Smooth muscle cell (in vitro differentiated cells): ENCODE data around the gene MLYCD. TPM values are rescaled to one million over a fixed set of nuclear protein-coding genes. Genes with fewer than 3 reads are reported as not detected.

Experiments
- DNase-seq: peaks from one replicate; lab custom pipeline; 2025; ENCODE audit not compliant: unreplicated experiment; lab: John Stamatoyannopoulos, UW
- H2AFZ ChIP-seq: fragments of 200-600 bp; sonication (generic); 2 replicates; pipeline ENCODE4 v1.6.0; 2016; ENCODE audit warnings: antibody characterized with exemption, low read depth, mild to moderate bottlenecking
- H3F3A ChIP-seq: fragments of 200-600 bp; sonication (generic); 2 replicates; pipeline ENCODE4 v1.6.0; 2017; ENCODE audit warnings: antibody characterized with exemption, low read depth
- H3K27ac ChIP-seq: fragments of 200-600 bp; sonication (generic); 2 replicates; pipeline ENCODE4 v1.5.1; 2016; ENCODE audit warnings: low read depth, mild to moderate bottlenecking
- H3K27me3 ChIP-seq: fragments of 200-600 bp; sonication (generic); 2 replicates; pipeline ENCODE4 v1.6.1; 2016; ENCODE audit warnings: low read depth, mild to moderate bottlenecking
- H3K36me3 ChIP-seq: fragments of 200-600 bp; sonication (generic); 2 replicates; pipeline ENCODE4 v1.5.1; 2016; ENCODE audit warnings: low read depth
- H3K4me1 ChIP-seq: fragments of 200-600 bp; sonication (generic); 2 replicates; pipeline ENCODE4 v1.5.1; 2016; ENCODE audit warnings: low read depth
- H3K4me2 ChIP-seq: fragments of 200-600 bp; sonication (generic); 2 replicates; pipeline ENCODE4 v1.6.0; 2016; ENCODE audit warnings: mild to moderate bottlenecking
- H3K4me3 ChIP-seq: fragments of 200-600 bp; sonication (generic); 2 replicates; pipeline ENCODE4 v1.5.1; 2016; ENCODE audit warnings: mild to moderate bottlenecking
- H3K79me2 ChIP-seq: fragments of 200-600 bp; sonication (generic); 2 replicates; pipeline ENCODE4 v1.6.0; 2016; ENCODE audit warnings: low read depth, mild to moderate bottlenecking
- H3K9ac ChIP-seq: fragments of 200-600 bp; sonication (generic); 2 replicates; pipeline ENCODE4 v1.6.0; 2016; ENCODE audit warnings: low read depth
- H3K9me3 ChIP-seq: fragments of 200-600 bp; sonication (generic); replicated peaks from 2 replicates; pipeline ENCODE4 v1.5.1; 2016; ENCODE audit warnings: low read depth
- H4K20me1 ChIP-seq: fragments of 200-600 bp; sonication (generic); 2 replicates; pipeline ENCODE4 v1.6.0; 2016; ENCODE audit warnings: low read depth
- WGBS: methylation state at CpG from one replicate; pipeline ENCODE4 v1.1.7; 2016; ENCODE audit warnings: low lambda C conversion rate; 5-methylcytosine and 5-hydroxymethylcytosine counted together
- polyA plus RNA-seq: library from polyadenylated mRNA; unstranded; fragments of >200 nt; fragmentation: Nextera tagmentation; extraction: Ambion mirVana; gene quantifications from 2 replicates; pipeline ENCODE4 v1.2.1, GENCODE V29; 2016
- total RNA-seq: library from RNA; depleted of rRNA; stranded (reverse); fragments of >200 nt; gene quantifications from 2 replicates; pipeline ENCODE4 v1.2.3, GENCODE V29; 2014
- TF ChIP-seq, protein P1 (sequence below): fragments of 200-600 bp; sonication (generic); IDR thresholded peaks from 2 replicates; pipeline ENCODE4 v1.5.1; 2017; ENCODE audit warnings: borderline replicate concordance, mild to moderate bottlenecking, antibody characterized with exemption; ENCODE audit not compliant: insufficient read depth, poor library complexity, severe bottlenecking

The MLYCD gene
- total and polyA plus RNA-seq, 2 experiments from 2014 or later, result 1.2 to 1.6 TPM

DNA sequence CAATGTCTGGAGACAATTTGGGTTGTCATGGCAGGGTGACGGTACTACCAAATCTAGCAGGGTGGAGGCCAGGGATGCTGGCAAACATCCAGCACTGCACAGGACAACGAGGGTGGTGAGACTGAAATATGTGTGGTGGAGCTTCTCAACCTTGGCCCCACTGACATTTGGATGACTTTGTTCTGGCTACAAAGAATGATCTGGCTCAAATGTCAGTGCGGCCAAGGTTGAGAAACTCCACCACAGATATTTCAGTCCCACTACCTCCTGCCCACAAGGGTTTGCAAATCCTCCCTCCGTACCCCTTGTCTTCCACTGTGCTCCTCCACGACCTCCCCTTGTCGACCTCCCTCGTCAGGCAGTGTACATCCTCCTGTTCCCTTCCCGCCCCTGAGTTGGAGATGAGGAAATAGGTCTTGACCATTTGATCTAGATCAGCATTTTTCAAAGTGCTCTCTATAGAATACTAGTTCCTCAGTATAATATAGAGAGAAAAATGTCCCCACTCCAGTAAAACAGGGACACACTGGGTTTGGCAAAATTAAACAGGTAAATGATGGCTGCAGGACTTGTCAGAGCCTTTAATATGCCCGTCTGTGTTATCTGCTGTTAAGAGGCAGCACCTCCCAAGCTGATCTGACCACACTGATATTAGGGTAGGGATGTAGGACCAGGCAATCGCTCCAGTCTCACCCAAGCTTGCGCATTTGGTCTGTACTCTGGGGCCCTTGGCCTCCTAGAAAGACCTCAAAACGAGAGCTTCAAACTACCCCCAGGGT is 60.9 kb downstream of the MLYCD start:
- WGBS, result 91% methylated on average over 12 of the region's 12 CpGs
- Histone ChIP-seq H3K4me3 (no peak overlapping the region), H3K36me3 (no peaks in the 10 kb centered on the region), H3K9ac (no peak overlapping the region), H4K20me1 (peaks cover 6% of the 10 kb centered on the region), H3F3A (no peaks in the 10 kb centered on the region), H2AFZ (no peak overlapping the region), H3K9me3 (no peaks in the 10 kb centered on the region), H3K4me2 (no peak overlapping the region), H3K27me3 (no peaks in the 10 kb centered on the region), H3K4me1 (no peaks in the 10 kb centered on the region), H3K27ac (no peak overlapping the region), H3K79me2 (no peaks in the 10 kb centered on the region)
- TF ChIP-seq, protein P1, sequence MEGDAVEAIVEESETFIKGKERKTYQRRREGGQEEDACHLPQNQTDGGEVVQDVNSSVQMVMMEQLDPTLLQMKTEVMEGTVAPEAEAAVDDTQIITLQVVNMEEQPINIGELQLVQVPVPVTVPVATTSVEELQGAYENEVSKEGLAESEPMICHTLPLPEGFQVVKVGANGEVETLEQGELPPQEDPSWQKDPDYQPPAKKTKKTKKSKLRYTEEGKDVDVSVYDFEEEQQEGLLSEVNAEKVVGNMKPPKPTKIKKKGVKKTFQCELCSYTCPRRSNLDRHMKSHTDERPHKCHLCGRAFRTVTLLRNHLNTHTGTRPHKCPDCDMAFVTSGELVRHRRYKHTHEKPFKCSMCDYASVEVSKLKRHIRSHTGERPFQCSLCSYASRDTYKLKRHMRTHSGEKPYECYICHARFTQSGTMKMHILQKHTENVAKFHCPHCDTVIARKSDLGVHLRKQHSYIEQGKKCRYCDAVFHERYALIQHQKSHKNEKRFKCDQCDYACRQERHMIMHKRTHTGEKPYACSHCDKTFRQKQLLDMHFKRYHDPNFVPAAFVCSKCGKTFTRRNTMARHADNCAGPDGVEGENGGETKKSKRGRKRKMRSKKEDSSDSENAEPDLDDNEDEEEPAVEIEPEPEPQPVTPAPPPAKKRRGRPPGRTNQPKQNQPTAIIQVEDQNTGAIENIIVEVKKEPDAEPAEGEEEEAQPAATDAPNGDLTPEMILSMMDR, result no peak
- DNase-seq, result no peak

DNA sequence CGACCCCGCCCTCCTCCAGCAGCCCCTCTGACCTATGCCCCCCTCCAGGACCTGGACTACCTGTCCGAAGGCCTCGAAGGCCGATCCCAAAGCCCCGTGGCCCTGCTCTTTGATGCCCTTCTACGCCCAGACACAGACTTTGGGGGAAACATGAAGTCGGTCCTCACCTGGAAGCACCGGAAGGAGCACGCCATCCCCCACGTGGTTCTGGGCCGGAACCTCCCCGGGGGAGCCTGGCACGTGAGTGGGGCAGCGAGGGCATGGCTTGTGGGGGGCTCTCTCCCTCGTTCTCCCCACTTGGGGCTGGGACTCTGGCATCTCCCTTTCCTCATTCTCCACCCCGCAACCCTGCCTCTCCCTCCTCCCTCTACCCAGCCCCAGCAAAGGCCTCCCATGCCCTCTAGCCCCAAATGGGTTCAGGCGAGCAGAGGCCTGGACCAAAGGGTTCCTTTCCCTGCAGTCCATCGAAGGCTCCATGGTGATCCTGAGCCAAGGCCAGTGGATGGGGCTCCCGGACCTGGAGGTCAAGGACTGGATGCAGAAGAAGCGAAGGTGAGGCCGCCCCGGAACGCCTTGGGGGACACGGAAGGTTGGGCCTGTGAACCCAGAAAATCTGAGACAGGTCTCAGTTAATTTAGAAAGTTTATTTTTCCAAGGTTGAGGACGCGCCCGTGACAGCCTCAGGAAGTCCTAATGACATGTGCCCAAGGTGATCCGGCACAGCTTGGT is 61.8 kb downstream of the MLYCD start:
- no peaks in the 10 kb centered on the region for H3K27me3 ChIP-seq
- TF ChIP-seq, protein P1, result no peak

DNA sequence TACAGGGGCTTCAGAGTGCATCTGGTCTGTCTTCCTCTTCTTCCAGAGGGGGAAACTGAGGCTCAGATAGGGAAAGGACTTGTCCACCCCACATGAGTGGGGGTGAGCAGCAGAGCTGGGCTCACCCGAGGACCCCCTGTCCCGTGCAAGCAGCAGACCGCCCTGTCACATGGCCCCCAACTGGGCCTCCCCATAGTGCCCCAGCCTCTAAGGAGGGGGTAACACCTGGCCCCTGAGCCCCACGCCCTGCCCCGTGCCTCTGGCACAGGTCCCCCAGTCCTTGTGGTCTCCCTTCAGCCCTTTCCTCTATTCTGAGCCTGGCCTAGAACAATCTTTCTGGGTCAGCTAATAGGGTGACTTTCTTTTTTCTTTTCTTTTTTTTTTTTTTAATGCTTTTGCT is 62.7 kb downstream of the MLYCD start:
- Histone ChIP-seq H3K79me2 (no peaks in the 10 kb centered on the region), H4K20me1 (peaks cover 6% of the 10 kb centered on the region), H3K9ac (no peak overlapping the region), H3K27me3 (no peaks in the 10 kb centered on the region), H3K36me3 (no peaks in the 10 kb centered on the region), H3K4me3 (no peak overlapping the region), H2AFZ (no peak overlapping the region), H3F3A (no peaks in the 10 kb centered on the region), H3K9me3 (no peaks in the 10 kb centered on the region), H3K4me2 (no peak overlapping the region), H3K4me1 (no peaks in the 10 kb centered on the region), H3K27ac (no peak overlapping the region)
- DNase-seq, result no peak
- 96% methylated on average over 5 of the region's 5 CpGs for WGBS
- TF ChIP-seq, protein P1, result no peak

More for the DNA sequence above, 61.8 kb downstream of the MLYCD start:
- Histone ChIP-seq H3K4me3 (no peak overlapping the region), H2AFZ (no peak overlapping the region), H3K36me3 (no peaks in the 10 kb centered on the region), H3K27ac (no peak overlapping the region), H3K79me2 (no peaks in the 10 kb centered on the region), H3K9ac (no peak overlapping the region), H3K4me2 (no peak overlapping the region), H3K9me3 (no peaks in the 10 kb centered on the region), H4K20me1 (peaks cover 6% of the 10 kb centered on the region), H3K4me1 (no peaks in the 10 kb centered on the region), H3F3A (no peaks in the 10 kb centered on the region)
- 96% methylated on average over 28 of the region's 29 CpGs for WGBS
- DNase-seq, result no peak
